Measurements from ENCODE around the gene WEE1. TPM values are rescaled to one million over a fixed set of nuclear protein-coding genes. Genes with fewer than 3 reads are reported as not detected.

WEE1 gene
- total and polyA plus RNA-seq, 7 donors: 4.2 to 58.6 (median 8.2) TPM

DNA sequence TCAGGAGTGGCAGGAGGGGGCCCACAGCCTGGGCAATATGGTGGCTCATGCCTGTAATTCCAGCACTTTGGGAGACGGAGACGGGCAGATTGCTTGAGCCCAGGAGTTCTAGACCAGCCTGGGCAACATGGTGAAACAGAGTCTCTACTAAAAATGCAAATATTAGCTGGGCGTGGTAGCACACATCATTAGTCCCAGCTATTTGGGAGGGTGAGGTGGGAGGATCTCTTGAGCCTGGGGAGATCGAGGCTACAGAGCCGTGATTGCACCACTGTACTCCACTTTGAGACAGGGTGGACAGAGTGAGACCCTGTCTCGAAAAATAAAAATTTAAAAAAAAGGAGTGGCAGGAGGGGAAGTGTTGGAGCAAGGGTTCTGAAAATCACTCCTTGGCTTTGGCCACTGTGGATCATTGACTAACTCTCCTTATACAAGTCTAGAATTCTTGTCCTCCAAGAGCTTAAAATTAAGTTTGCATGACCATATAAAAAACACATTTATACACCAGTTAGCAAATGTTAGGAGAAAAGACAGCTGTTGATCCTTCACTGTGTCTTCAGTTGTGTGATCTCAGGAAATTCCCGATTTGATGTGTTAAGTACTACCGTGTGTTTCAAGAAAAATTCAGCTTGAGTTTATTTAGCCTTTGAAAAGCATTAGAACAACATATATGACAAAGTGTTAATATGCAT lies 2.3 kb upstream of the WEE1 start:
- no peak for ATAC-seq
- intact Hi-C loops (cut with DNase I): loop anchor here in 1 of 2 donors (5.0 kb wide), 1 partner anchor 41 kb away; no protein-coding TSS in a partner anchor
- Histone ChIP-seq H3K9me3 (no peaks in the 10 kb centered on the region), H3K4me1 (peaks cover 11% of the 10 kb centered on the region), H3K36me3 (ENCODE audit: insufficient read depth in 1 of 2, low read depth in 1 of 2) (peaks cover 0 to under 1% of the 10 kb centered on the region in 2 donors), H3K4me3 (no peak overlapping the region), H3K27me3 (ENCODE audit: insufficient read depth in 3 of 3, low read length in 2 of 3) (peaks cover 0 to 4% (median 0%) of the 10 kb centered on the region in 3 donors), H3K27ac (no peak overlapping the region)
- DNase-seq: no peak
- 65 to 75% (median 69%) methylated on average over 8 of the region's 8 CpGs for WGBS, 3 donors
- TF ChIP-seq, protein P1, sequence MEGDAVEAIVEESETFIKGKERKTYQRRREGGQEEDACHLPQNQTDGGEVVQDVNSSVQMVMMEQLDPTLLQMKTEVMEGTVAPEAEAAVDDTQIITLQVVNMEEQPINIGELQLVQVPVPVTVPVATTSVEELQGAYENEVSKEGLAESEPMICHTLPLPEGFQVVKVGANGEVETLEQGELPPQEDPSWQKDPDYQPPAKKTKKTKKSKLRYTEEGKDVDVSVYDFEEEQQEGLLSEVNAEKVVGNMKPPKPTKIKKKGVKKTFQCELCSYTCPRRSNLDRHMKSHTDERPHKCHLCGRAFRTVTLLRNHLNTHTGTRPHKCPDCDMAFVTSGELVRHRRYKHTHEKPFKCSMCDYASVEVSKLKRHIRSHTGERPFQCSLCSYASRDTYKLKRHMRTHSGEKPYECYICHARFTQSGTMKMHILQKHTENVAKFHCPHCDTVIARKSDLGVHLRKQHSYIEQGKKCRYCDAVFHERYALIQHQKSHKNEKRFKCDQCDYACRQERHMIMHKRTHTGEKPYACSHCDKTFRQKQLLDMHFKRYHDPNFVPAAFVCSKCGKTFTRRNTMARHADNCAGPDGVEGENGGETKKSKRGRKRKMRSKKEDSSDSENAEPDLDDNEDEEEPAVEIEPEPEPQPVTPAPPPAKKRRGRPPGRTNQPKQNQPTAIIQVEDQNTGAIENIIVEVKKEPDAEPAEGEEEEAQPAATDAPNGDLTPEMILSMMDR (IDR thresholded peaks at IDR 0.05): no peak

- H3K4me3 ChIP-seq: no peak overlapping the region
- H3K27ac ChIP-seq: peak overlapping the region; percentile 94
- 33 to 62% (median 42%) methylated on average over 6 of the region's 6 CpGs for whole genome bisulfite sequencing, 3 donors
Observed at GRCh38 chr11:9571763-9572115, 1.7 kb upstream of the WEE1 start.

GRCh38 chr11:9573775-9574621 lies 528 bp downstream of the WEE1 start:
- intact Hi-C loops (cut with DNase I): loop anchor here (2.0 to 5.0 kb wide), 2 partner anchors 38 to 39 kb away; no protein-coding TSS in a partner anchor
- TF ChIP-seq, protein P1 (IDR thresholded peaks at IDR 0.05): no peak
- WGBS, 3 donors: 0 to 1% (median 0%) methylated on average over 64 to 122 of the region's 122 CpGs
- Histone ChIP-seq H3K4me3 (peak overlapping the region; percentile 78), H3K4me1 (peaks cover 2% of the 10 kb centered on the region), H3K9me3 (no peaks in the 10 kb centered on the region), H3K36me3 (ENCODE audit: insufficient read depth in 1 of 2, low read depth in 1 of 2) (peaks cover 2 to 27% of the 10 kb centered on the region in 2 donors), H3K27me3 (ENCODE audit: insufficient read depth in 3 of 3, low read length in 2 of 3) (peaks cover 0 to 4% (median 0%) of the 10 kb centered on the region in 3 donors), H3K27ac (peak overlapping the region; percentile 94)
- DNase-seq (peak; percentile 30 to 56), ATAC-seq (no peak)

More at GRCh38 chr11:9571763-9572115, 1.7 kb upstream of the WEE1 start:
- H3K27me3 ChIP-seq (ENCODE audit: insufficient read depth in 3 of 3, low read length in 2 of 3): peaks cover 0 to 4% (median 0%) of the 10 kb centered on the region in 3 donors
- intact Hi-C loops (cut with DNase I): loop anchor here in 1 of 2 donors (5.0 kb wide), 1 partner anchor 41 kb away; no protein-coding TSS in a partner anchor
- ATAC-seq (no peak), DNase-seq (no peak)
- TF ChIP-seq, protein P1 (IDR thresholded peaks at IDR 0.05): no peak
- peaks cover 8% of the 10 kb centered on the region for H3K4me1 ChIP-seq
- peaks cover 0 to 6% of the 10 kb centered on the region in 2 donors for H3K36me3 ChIP-seq (ENCODE audit: insufficient read depth in 1 of 2, low read depth in 1 of 2)
- no peaks in the 10 kb centered on the region for H3K9me3 ChIP-seq

DNA sequence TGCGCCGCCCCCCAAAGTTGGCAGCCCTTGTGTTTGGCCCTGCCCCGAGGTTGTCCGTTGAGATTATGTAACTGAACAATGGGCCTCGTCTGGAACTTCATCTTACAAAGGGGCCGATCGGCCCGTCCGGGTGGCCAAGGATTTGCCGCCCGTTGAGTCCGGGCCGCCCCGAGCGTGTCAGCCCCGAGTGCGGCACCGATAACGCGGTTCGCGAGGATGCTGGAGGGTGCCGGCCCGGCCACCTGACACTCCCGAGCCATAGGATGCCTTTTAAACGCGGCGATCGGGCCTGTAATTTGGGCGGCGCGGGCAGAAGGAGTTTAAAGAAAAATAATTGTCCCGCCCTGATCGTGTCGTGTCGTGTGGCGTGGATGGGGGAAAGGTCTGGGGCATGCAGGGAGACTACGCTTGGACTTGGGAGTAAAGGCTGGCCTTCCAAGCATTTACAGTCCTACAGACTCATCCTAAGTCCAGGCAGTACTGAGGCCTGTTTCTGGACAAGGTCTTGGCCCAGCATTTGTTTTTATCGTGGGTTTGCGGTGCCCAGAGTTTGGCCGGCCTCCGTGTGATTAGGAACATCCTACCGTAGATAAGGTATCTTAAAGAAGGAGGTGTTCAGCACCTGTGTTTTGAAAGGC lies 1.3 kb downstream of the WEE1 start:
- WGBS, 3 donors: 1% methylated on average over 43 of the region's 43 CpGs
- DNase-seq (peak; percentile 27 to 66), ATAC-seq (no peak)
- no peaks in the 10 kb centered on the region for H3K9me3 ChIP-seq
- H3K27me3 ChIP-seq (ENCODE audit: insufficient read depth in 3 of 3, low read length in 2 of 3): peaks cover 0 to 4% (median 0%) of the 10 kb centered on the region in 3 donors
- peak overlapping the region; percentile 78 for H3K4me3 ChIP-seq
- H3K4me1 ChIP-seq: peaks cover 2% of the 10 kb centered on the region
- H3K27ac ChIP-seq: peak overlapping the region; percentile 94
- H3K36me3 ChIP-seq (ENCODE audit: insufficient read depth in 1 of 2, low read depth in 1 of 2): peaks cover 2 to 29% of the 10 kb centered on the region in 2 donors
- intact Hi-C loops (cut with DNase I): loop anchor here (2.0 to 5.0 kb wide), 2 partner anchors 38 kb away; no protein-coding TSS in a partner anchor
- TF ChIP-seq, protein P1 (IDR thresholded peaks at IDR 0.05): no peak
